HepG2 (cell line): ENCODE data around the gene PPP2R5B. TPM values are rescaled to one million over a fixed set of nuclear protein-coding genes. Genes with fewer than 3 reads are reported as not detected.

ENCODE experiments used
- ATF2 ChIP-seq: sonication (generic); formaldehyde crosslinking; IDR thresholded peaks from 2 replicates; pipeline ENCODE4 v1.4.0; 2020; ENCODE audit warnings: missing genetic modification reagents
- CEBPB ChIP-seq: IDR thresholded peaks from 2 replicates; pipeline ENCODE4 v1.6.1; 2011; ENCODE audit warnings: low read depth, low read length, improper control_type of control experiment, borderline replicate concordance
- IKZF4 ChIP-seq: sonication (generic); formaldehyde crosslinking; IDR thresholded peaks from 2 replicates; pipeline ENCODE4 v1.5.1; 2020; ENCODE audit warnings: borderline replicate concordance, mild to moderate bottlenecking, low read depth, missing genetic modification reagents; ENCODE audit errors: not compliant biosample characterization
- KLF15 ChIP-seq: sonication (generic); formaldehyde crosslinking; IDR thresholded peaks from 2 replicates; pipeline ENCODE4 v1.8.1; 2023; ENCODE audit warnings: borderline replicate concordance, mild to moderate bottlenecking, inconsistent platforms, missing genetic modification reagents, mixed read lengths
- MAFG ChIP-seq: sonication (generic); formaldehyde crosslinking; IDR thresholded peaks from 2 replicates; pipeline ENCODE4 v1.5.1; 2020; ENCODE audit warnings: mild to moderate bottlenecking, missing genetic modification reagents
- NCOA2 ChIP-seq: sonication (generic); formaldehyde crosslinking; IDR thresholded peaks from 2 replicates; pipeline ENCODE4 v1.8.0; 2022; ENCODE audit warnings: inconsistent platforms
- NFYC ChIP-seq: IDR thresholded peaks from 2 replicates; pipeline ENCODE4 v1.6.1; 2016; ENCODE audit warnings: missing genetic modification reagents, missing compliant biosample characterization
- NKX3-1 ChIP-seq: sonication (generic); formaldehyde crosslinking; IDR thresholded peaks from 2 replicates; pipeline ENCODE4 v1.5.0; 2020; ENCODE audit warnings: missing genetic modification reagents
- TEAD3 ChIP-seq: optimal IDR thresholded peaks from 2 replicates; pipeline ENCODE3; 2016; ENCODE audit warnings: borderline replicate concordance
- ZFP37 ChIP-seq: sonication (generic); formaldehyde crosslinking; IDR thresholded peaks from 2 replicates; pipeline ENCODE4 v1.4.0; 2020; ENCODE audit warnings: missing genetic modification reagents, borderline replicate concordance
- ZNF260 ChIP-seq: sonication (generic); formaldehyde crosslinking; IDR thresholded peaks from 2 replicates; pipeline ENCODE4 v1.4.0; 2020; ENCODE audit warnings: missing genetic modification reagents, low read depth, mild to moderate bottlenecking, borderline replicate concordance
- ZNF33B ChIP-seq: sonication (generic); formaldehyde crosslinking; IDR thresholded peaks from 2 replicates; pipeline ENCODE4 v1.5.1; 2020; ENCODE audit warnings: mild to moderate bottlenecking, missing genetic modification reagents
- ZNF691 ChIP-seq: sonication (generic); formaldehyde crosslinking; IDR thresholded peaks from 2 replicates; pipeline ENCODE4 v1.4.0; 2020; ENCODE audit warnings: missing genetic modification reagents, low read depth, mild to moderate bottlenecking, borderline replicate concordance
- ZNF883 ChIP-seq: sonication (generic); formaldehyde crosslinking; IDR thresholded peaks from 2 replicates; pipeline ENCODE4 v1.5.1; 2020; ENCODE audit warnings: mild to moderate bottlenecking, missing genetic modification reagents; ENCODE audit errors: not compliant biosample characterization
- ZSCAN5A ChIP-seq: sonication (generic); formaldehyde crosslinking; IDR thresholded peaks from 2 replicates; pipeline ENCODE4 v1.8.0; 2022; ENCODE audit warnings: mild to moderate bottlenecking, missing genetic modification reagents, borderline replicate concordance
- polyA plus RNA-seq, 8 experiments: library from polyadenylated mRNA; depleted of rRNA in 3 of 8; stranded (reverse) in 7 of 8; unstranded in 1 of 8; fragments of >200 nt; fragmentation: Illumina TruSeq in 4 of 8; extraction: Trizol in 4 of 8; gene quantifications; 2 replicates each; pipeline versions ENCODE4 v1.2.1 to v1.2.3, GENCODE V29; 2011 to 2016; ENCODE audit warnings: low read depth in 4 of 8, missing spikeins in 1 of 8, mixed read lengths in 1 of 8; ENCODE audit not compliant: insufficient read depth in 1 of 8
- total RNA-seq, 5 experiments: library from RNA; depleted of rRNA; stranded (reverse); fragments of >200 nt; fragmentation: Illumina TruSeq; extraction: Trizol; gene quantifications; 2 replicates each; pipeline ENCODE4 v1.2.3, GENCODE V29; 2016; ENCODE audit warnings: low read depth in 1 of 5
- TF ChIP-seq, protein P1 (sequence below): sonication (generic); formaldehyde crosslinking; IDR thresholded peaks from 2 replicates; pipeline ENCODE4 v1.5.1; 2020; ENCODE audit warnings: missing genetic modification reagents, mild to moderate bottlenecking, borderline replicate concordance
- TF ChIP-seq, protein P2 (sequence below): sonication (generic); formaldehyde crosslinking; IDR thresholded peaks from 2 replicates; pipeline ENCODE4 v1.5.0; 2020; ENCODE audit warnings: missing genetic modification reagents, mild to moderate bottlenecking, borderline replicate concordance
- TF ChIP-seq, protein P3 (sequence below): IDR thresholded peaks from 2 replicates; pipeline ENCODE4 v1.6.1; 2012; ENCODE audit warnings: low read depth, low read length, improper control_type of control experiment
- TF ChIP-seq, protein P4 (sequence below): sonication (generic); formaldehyde crosslinking; IDR thresholded peaks from 2 replicates; pipeline ENCODE4 v1.5.0; 2020; ENCODE audit warnings: missing genetic modification reagents

PPP2R5B gene
- total and polyA plus RNA-seq, 2 of the 13 experiments (the other 11 are each of a cell fraction or from before 2014, with no cell fraction given) = 2.3 to 8.3 TPM

- TF ChIP-seq, protein P1, sequence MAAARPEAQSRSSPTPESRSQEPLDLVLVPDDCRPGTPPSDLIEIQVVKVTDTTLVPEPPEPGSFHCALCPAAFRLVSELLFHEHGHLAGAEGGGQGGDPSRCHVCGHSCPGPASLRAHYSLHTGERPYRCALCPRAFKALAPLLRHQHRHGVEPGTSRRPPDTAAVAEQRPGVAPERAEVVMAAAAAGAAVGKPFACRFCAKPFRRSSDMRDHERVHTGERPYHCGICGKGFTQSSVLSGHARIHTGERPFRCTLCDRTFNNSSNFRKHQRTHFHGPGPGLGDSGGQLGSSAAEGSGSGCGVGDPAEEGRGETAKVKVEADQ = 0 out of 2 replicates have a peak, but pooled peaks have one; percentile 34
- TF ChIP-seq NFYC (CRISPR knock-in tag) = no peak
- TF ChIP-seq ATF2 (CRISPR knock-in tag) = peak; percentile 74; the same call in 1 of the 2 replicates
- TF ChIP-seq TEAD3 (CRISPR knock-in tag) = peak; percentile 80
- TF ChIP-seq CEBPB = no peak
- peak; percentile 14 for TF ChIP-seq ZNF883 (CRISPR knock-in tag)
- TF ChIP-seq KLF15 (CRISPR knock-in tag) = 0 out of 2 replicates have a peak, but pooled peaks have one; percentile 68
- TF ChIP-seq NCOA2 (CRISPR knock-in tag) = peak; percentile 73
- 0 out of 2 replicates have a peak, but pooled peaks have one; percentile 13 for TF ChIP-seq NKX3-1
- TF ChIP-seq, protein P2, sequence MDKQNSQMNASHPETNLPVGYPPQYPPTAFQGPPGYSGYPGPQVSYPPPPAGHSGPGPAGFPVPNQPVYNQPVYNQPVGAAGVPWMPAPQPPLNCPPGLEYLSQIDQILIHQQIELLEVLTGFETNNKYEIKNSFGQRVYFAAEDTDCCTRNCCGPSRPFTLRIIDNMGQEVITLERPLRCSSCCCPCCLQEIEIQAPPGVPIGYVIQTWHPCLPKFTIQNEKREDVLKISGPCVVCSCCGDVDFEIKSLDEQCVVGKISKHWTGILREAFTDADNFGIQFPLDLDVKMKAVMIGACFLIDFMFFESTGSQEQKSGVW (CRISPR knock-in tag) = no peak; the same call in 1 of the 2 replicates
- peak; percentile 85; the same call in 1 of the 2 replicates for TF ChIP-seq ZSCAN5A (CRISPR knock-in tag)
- peak; percentile 88; the same call in 1 of the 2 replicates for TF ChIP-seq ZNF691 (CRISPR knock-in tag)
- no peak for TF ChIP-seq ZNF260 (CRISPR knock-in tag)
- TF ChIP-seq, protein P3, sequence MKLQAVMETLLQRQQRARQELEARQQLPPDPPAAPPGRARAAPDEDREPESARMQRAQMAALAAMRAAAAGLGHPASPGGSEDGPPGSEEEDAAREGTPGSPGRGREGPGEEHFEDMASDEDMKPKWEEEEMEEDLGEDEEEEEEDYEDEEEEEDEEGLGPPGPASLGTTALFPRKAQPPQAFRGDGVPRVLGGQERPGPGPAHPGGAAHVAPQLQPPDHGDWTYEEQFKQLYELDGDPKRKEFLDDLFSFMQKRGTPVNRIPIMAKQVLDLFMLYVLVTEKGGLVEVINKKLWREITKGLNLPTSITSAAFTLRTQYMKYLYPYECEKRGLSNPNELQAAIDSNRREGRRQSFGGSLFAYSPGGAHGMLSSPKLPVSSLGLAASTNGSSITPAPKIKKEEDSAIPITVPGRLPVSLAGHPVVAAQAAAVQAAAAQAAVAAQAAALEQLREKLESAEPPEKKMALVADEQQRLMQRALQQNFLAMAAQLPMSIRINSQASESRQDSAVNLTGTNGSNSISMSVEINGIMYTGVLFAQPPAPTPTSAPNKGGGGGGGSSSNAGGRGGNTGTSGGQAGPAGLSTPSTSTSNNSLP = no peak
- TF ChIP-seq ZNF33B (CRISPR knock-in tag) = peak; percentile 73; the same call in 1 of the 2 replicates
- TF ChIP-seq, protein P4, sequence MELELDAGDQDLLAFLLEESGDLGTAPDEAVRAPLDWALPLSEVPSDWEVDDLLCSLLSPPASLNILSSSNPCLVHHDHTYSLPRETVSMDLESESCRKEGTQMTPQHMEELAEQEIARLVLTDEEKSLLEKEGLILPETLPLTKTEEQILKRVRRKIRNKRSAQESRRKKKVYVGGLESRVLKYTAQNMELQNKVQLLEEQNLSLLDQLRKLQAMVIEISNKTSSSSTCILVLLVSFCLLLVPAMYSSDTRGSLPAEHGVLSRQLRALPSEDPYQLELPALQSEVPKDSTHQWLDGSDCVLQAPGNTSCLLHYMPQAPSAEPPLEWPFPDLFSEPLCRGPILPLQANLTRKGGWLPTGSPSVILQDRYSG (CRISPR knock-in tag) = no peak
- peak; percentile 52 for TF ChIP-seq IKZF4 (CRISPR knock-in tag)
- TF ChIP-seq ZFP37 = peak; percentile 84; the same call in 1 of the 2 replicates
- TF ChIP-seq MAFG = no peak
Observed at GRCh38 chr11:64894070-64894811, 30.2 kb upstream of the PPP2R5B start (continued).
